Colonic mucosa (tissue), 4 donors: ENCODE measurements around the gene SELENOF. TPM values are rescaled to one million over a fixed set of nuclear protein-coding genes. Genes with fewer than 3 reads are reported as not detected.

Experiments
- DNase-seq: peaks from one replicate; pipeline ENCODE4 v3.0.0-alpha.2; 2020
- H3K27ac ChIP-seq: fragments of 200-600 bp; one replicate; pipeline ENCODE4 v1.8.0; 2021
- H3K27me3 ChIP-seq: fragments of 200-600 bp; one replicate; pipeline ENCODE4 v1.8.0; 2021
- H3K36me3 ChIP-seq: fragments of 200-600 bp; one replicate; pipeline ENCODE4 v1.8.0; 2021
- H3K4me1 ChIP-seq: fragments of 200-600 bp; one replicate; pipeline ENCODE4 v1.8.0; 2021; ENCODE audit warnings: mild to moderate bottlenecking
- H3K4me3 ChIP-seq: fragments of 200-600 bp; one replicate; pipeline ENCODE4 v1.8.0; 2021
- H3K9ac ChIP-seq, 2 donors: one replicate each; pipeline ENCODE4 v1.7.0; 2013; ENCODE audit warnings: control low read depth in 2 of 2, low read depth in 2 of 2, low read length in 2 of 2
- H3K9me3 ChIP-seq: fragments of 200-600 bp; one replicate; pipeline ENCODE4 v1.8.0; 2021
- intact Hi-C: fragments of 100-400 bp; cut with DNase I; formaldehyde crosslinking; loops from one replicate; pipeline ENCODE4 v1.14.1; 2022
- total RNA-seq, 2 donors: library from RNA; stranded (reverse); fragmentation: NEBNext Ultra II Directional in 1 of 2; extraction: Animal tissue kit (Norgen Biotek cat#: 25700) in 1 of 2; gene quantifications; one replicate each; pipeline ENCODE4 v1.2.1, GENCODE V29; 2021
- TF ChIP-seq, protein P1 (sequence below): fragments of 200-600 bp; IDR thresholded peaks from one replicate; pipeline ENCODE4 v1.8.0; 2022; ENCODE audit warnings: antibody characterized with exemption, mild to moderate bottlenecking
- donor health status: healthy.
- donor health status: DM: no; HTN: no; CAD: no.
- donor health status: DM: no; HTN: no; CAD: no.

SELENOF gene
- total RNA-seq, 2 donors from 2014 or later = 207 to 215 TPM

DNA sequence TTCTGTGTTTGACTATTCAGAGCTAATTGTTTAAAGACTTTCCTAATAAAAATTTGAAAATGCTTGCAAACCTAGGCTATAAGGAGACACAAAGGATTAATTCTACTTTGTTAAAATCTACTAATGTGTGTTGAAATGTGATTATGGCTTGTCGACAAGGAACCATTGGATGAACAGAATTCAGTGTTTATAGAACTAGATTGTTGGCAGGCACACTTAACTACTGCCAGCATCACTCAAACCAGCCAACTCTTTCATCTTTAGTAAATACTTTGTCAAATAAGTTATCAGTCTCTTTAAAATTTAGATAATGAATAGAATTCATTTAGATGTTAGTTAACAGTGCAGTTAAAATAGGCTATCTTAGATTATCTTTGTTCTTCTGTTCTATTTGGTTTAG lies 28.1 kb upstream of the SELENOF start:
- TF ChIP-seq, protein P1, sequence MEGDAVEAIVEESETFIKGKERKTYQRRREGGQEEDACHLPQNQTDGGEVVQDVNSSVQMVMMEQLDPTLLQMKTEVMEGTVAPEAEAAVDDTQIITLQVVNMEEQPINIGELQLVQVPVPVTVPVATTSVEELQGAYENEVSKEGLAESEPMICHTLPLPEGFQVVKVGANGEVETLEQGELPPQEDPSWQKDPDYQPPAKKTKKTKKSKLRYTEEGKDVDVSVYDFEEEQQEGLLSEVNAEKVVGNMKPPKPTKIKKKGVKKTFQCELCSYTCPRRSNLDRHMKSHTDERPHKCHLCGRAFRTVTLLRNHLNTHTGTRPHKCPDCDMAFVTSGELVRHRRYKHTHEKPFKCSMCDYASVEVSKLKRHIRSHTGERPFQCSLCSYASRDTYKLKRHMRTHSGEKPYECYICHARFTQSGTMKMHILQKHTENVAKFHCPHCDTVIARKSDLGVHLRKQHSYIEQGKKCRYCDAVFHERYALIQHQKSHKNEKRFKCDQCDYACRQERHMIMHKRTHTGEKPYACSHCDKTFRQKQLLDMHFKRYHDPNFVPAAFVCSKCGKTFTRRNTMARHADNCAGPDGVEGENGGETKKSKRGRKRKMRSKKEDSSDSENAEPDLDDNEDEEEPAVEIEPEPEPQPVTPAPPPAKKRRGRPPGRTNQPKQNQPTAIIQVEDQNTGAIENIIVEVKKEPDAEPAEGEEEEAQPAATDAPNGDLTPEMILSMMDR = no peak
- H3K4me1 ChIP-seq = no peaks in the 10 kb centered on the region
- no peaks in the 10 kb centered on the region for H3K36me3 ChIP-seq
- H3K27ac ChIP-seq = no peak overlapping the region
- intact Hi-C loops = no loop called here
- no peak for DNase-seq
- H3K4me3 ChIP-seq = no peak overlapping the region
- H3K27me3 ChIP-seq = no peaks in the 10 kb centered on the region
- no peak overlapping the region for H3K9ac ChIP-seq
- H3K9me3 ChIP-seq = no peaks in the 10 kb centered on the region

DNA sequence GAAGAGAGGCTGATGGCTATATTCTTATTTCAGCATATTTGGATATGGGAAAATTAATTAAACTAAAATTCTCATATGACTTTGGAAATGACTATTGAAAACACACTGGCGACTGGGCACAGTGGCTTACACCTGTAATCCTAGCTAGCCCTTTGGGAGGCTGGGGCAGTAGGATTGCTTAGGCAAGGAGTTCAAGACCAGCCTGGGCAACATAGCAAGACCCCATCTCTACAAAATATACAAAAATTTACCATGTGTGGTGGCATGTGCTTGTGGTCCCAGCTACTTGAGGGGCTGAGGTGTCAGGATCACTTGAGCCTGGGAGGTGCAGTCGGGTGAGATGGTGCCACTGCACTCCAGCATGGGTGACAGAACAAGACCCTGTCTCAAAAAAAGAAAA lies 26.7 kb upstream of the SELENOF start:
- Histone ChIP-seq H3K4me3 (no peak overlapping the region), H3K27ac (no peak overlapping the region), H3K36me3 (no peaks in the 10 kb centered on the region), H3K27me3 (no peaks in the 10 kb centered on the region), H3K4me1 (no peaks in the 10 kb centered on the region), H3K9me3 (no peaks in the 10 kb centered on the region), H3K9ac (no peak overlapping the region)
- TF ChIP-seq, protein P1 = no peak
- no peak for DNase-seq
- intact Hi-C loops = no loop called here

DNA sequence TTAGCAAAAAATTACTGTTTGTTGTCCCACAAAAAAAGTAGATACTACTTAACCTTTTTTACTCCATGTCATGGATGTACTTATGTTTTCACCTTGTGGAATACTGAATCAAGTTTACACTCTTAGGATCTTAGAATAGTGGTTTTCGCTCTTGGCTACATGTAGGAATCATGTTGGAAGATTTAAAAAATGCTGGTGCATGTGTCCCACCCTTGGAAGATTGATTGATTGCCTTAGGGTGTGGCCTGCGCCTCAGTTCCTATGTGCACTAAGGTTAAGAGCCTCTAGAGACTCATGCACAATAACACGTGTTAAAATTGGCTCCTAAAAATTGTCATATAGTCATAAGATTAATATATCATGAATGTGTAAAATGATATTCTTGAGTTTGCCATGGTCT lies 25.5 kb upstream of the SELENOF start:
- no peaks in the 10 kb centered on the region for H3K9me3 ChIP-seq

DNA sequence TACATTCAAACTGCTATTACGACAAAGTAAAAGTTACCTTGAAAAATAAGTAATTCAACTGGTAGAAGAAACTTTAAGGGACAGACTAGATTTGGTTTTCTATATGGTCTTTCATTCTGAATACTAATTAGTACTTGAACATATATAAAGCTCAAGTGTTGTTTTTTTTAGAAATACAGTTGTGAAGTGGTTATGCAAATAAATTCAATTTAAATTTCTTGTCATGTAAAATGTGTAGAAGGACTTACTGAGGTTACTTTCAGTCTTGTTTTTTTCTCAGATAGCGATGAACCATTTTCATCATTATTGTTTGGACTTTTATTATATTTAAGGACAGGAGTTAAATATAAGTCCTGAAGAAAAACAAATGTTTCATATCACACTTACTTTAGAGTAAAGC lies 24.9 kb upstream of the SELENOF start:
- H3K4me1 ChIP-seq = no peaks in the 10 kb centered on the region
- H3K36me3 ChIP-seq = no peaks in the 10 kb centered on the region
- H3K9me3 ChIP-seq = no peaks in the 10 kb centered on the region
- no peak overlapping the region for H3K4me3 ChIP-seq
- DNase-seq = no peak
- TF ChIP-seq, protein P1 = no peak
- no peak overlapping the region for H3K9ac ChIP-seq
- H3K27ac ChIP-seq = no peak overlapping the region
- intact Hi-C loops = no loop called here
- no peaks in the 10 kb centered on the region for H3K27me3 ChIP-seq

More for the DNA sequence above, 25.5 kb upstream of the SELENOF start:
- intact Hi-C loops = no loop called here
- H3K9ac ChIP-seq = no peak overlapping the region
- no peak for DNase-seq
- H3K36me3 ChIP-seq = no peaks in the 10 kb centered on the region
- H3K27me3 ChIP-seq = no peaks in the 10 kb centered on the region
- H3K4me3 ChIP-seq = no peak overlapping the region
- H3K4me1 ChIP-seq = no peaks in the 10 kb centered on the region
- TF ChIP-seq, protein P1 = no peak
- H3K27ac ChIP-seq = no peak overlapping the region

GRCh38 chr1:86938450-86938849 lies 24.5 kb upstream of the SELENOF start:
- Histone ChIP-seq H3K4me1 (no peaks in the 10 kb centered on the region), H3K27me3 (no peaks in the 10 kb centered on the region), H3K4me3 (no peak overlapping the region), H3K9me3 (no peaks in the 10 kb centered on the region), H3K27ac (no peak overlapping the region), H3K9ac (no peak overlapping the region), H3K36me3 (no peaks in the 10 kb centered on the region)
- TF ChIP-seq, protein P1 = no peak
- intact Hi-C loops = no loop called here
- DNase-seq = no peak
